ENCODE measurements around the gene CTNNA3. TPM values are rescaled to one million over a fixed set of nuclear protein-coding genes. Genes with fewer than 3 reads are reported as not detected.

The CTNNA3 gene
- total and polyA plus RNA-seq, 12 donors = 2.0 to 213 (median 171) TPM

DNA sequence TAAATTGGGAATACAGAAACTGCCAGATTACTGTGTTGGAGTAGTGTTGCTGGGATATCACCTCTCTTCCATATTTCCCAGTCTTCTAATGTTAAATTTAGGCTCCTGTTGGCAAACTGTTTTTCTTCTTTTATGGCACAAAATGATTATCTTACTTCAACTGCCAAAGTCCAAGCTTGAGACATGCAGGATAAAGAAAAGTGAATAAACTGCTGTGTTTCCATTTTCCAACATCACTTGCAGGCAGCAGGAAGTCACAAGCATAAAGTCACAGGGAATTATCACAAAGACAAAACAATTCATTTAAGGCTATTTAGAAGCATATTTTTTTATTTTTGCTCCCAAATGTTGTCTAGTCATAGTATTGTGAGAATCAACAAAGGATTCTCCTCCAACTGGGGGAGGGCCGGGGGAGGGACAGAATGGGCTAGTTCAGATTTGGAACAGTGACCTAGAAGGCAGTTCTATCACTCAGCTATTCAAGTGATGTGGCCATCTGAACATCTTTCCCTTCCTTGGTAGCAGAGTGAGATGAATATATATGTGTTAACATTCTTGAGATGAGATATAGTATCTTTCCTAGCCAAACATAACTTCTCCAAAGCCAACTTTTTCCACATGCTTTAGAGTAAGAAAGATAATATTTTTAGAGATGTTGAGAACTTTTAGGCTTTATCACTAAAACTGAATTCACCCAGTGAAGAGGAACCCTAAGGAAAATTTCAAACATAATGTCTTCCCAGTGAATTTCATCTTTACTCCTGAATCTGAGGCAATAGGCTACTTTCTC lies 364.7 kb downstream of the CTNNA3 start:
- 50 to 54% methylated on average over 1 of the region's 1 CpG for WGBS, 2 donors
- H3K36me3 ChIP-seq = no peaks in the 10 kb centered on the region
- intact Hi-C loops (cut with DNase I) = no loop called here
- TF ChIP-seq, protein P1, sequence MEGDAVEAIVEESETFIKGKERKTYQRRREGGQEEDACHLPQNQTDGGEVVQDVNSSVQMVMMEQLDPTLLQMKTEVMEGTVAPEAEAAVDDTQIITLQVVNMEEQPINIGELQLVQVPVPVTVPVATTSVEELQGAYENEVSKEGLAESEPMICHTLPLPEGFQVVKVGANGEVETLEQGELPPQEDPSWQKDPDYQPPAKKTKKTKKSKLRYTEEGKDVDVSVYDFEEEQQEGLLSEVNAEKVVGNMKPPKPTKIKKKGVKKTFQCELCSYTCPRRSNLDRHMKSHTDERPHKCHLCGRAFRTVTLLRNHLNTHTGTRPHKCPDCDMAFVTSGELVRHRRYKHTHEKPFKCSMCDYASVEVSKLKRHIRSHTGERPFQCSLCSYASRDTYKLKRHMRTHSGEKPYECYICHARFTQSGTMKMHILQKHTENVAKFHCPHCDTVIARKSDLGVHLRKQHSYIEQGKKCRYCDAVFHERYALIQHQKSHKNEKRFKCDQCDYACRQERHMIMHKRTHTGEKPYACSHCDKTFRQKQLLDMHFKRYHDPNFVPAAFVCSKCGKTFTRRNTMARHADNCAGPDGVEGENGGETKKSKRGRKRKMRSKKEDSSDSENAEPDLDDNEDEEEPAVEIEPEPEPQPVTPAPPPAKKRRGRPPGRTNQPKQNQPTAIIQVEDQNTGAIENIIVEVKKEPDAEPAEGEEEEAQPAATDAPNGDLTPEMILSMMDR (IDR thresholded peaks at IDR 0.05) = no peak
- H3K9me3 ChIP-seq = no peaks in the 10 kb centered on the region
- H3K27ac ChIP-seq = no peak overlapping the region
- no peaks in the 10 kb centered on the region for H3K4me1 ChIP-seq
- no peaks in the 10 kb centered on the region for H3K27me3 ChIP-seq
- ATAC-seq (no peak), DNase-seq (no peak)
- H3K4me3 ChIP-seq = no peak overlapping the region

DNA sequence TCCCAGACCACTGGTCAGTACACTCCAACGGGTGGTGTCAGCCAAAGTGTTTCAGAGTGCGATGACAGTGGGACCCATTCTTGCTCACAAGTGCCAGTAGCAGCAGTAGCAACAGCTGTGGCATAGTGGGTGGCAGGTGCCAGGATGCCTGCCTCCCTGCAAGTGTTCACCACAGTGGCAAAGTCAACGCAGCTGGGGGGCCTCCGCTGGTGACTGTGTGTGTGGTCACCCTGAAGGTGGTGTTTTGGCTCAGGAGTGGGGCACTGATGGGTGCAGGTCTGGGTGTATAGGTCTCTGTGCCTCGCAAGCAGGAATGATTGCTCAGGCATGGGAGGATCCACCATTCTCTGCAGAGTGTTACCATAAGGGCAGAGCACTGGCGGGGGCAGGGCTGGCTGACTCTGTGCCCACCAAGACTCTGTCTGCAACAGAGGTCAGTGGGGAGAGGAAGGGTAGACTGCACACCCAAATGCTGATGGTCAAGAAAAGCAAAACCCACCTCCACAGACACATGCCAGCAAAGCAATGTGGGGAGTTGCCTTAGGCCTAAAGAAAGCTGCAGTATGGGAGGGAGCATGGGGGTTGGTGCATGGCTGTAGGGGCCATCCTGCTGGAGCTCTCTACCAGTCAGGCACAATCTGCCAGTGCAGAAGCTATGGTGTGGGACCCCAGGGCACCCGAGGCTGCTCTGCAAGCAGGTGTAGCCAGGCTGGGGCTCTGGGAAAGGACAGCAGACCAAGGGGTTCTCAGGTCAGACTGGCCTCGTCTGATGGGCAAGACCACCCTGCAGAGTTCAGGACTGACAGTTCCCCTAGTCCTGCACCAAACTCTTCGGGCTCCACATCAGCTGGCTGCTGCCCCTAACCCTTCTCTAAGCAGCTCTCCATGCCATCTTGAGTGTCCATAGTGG lies 368.1 kb downstream of the CTNNA3 start:
- WGBS, 2 donors = 82 to 84% methylated on average over 9 of the region's 9 CpGs
- DNase-seq (no peak), ATAC-seq (peak in 1 of 8 donors; percentile 30)

DNA sequence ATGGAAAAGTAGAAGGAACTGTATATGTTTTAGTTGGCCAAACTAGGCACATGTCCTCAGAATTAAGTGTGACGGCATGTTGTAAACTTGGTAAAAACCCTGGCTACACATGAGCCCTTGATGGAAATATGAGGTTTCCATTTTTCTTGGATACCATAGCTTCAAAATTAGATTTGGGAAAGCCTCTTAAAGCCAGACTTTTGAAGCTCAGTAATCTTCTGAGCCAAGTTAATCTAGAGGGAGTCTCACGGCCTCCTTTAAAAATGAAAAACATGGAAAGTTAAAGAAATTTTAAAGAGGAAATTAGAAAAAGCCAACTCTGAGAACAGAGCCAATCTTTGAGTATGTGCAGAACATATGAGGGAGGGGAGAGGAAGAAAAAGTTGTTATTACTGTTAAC lies 376.0 kb downstream of the CTNNA3 start:
- no peak for ATAC-seq
- WGBS, 2 donors = 50 to 61% methylated on average over 2 of the region's 2 CpGs
- H3K27me3 ChIP-seq = no peaks in the 10 kb centered on the region
- TF ChIP-seq, protein P1 (IDR thresholded peaks at IDR 0.05) = no peak
- H3K4me3 ChIP-seq = no peak overlapping the region
- no peak overlapping the region for H3K27ac ChIP-seq
- peaks cover 0 to 26% (median 8%) of the 10 kb centered on the region in 11 donors for H3K9me3 ChIP-seq
- H3K4me1 ChIP-seq = no peaks in the 10 kb centered on the region
- no peak for DNase-seq
- no peaks in the 10 kb centered on the region for H3K36me3 ChIP-seq
- intact Hi-C loops (cut with DNase I) = no loop called here

More for the DNA sequence above, 368.1 kb downstream of the CTNNA3 start:
- H3K4me1 ChIP-seq = no peaks in the 10 kb centered on the region
- no peaks in the 10 kb centered on the region for H3K27me3 ChIP-seq
- TF ChIP-seq, protein P1 (IDR thresholded peaks at IDR 0.05) = no peak
- no peak overlapping the region for H3K4me3 ChIP-seq
- H3K27ac ChIP-seq = no peak overlapping the region
- no peaks in the 10 kb centered on the region for H3K36me3 ChIP-seq
- H3K9me3 ChIP-seq = peaks cover 0 to 30% (median 8%) of the 10 kb centered on the region in 11 donors
- intact Hi-C loops (cut with DNase I) = no loop called here

DNA sequence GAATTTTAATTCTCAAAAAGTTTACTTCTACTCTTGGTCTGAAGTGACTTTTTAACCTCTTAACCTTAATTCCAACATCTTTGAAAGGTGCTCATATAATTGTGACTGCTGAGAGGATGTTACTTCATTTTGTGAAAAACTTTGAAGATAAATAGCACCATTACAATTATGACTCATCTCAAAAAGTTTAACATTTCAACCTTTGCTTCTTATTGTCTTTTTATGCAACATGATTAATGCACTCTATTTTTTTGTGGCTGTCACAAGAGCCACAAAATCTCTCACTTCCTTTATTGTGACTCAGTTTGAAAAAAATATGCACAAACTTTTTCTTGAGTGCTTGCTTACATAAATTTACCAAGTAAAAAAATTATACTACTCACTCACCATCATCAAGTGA lies 387.1 kb downstream of the CTNNA3 start:
- TF ChIP-seq, protein P1 (IDR thresholded peaks at IDR 0.05) = no peak
- H3K27ac ChIP-seq = no peak overlapping the region
- H3K36me3 ChIP-seq = no peaks in the 10 kb centered on the region
- H3K27me3 ChIP-seq = no peaks in the 10 kb centered on the region
- no peak overlapping the region for H3K4me3 ChIP-seq
- intact Hi-C loops (cut with DNase I) = no loop called here
- H3K4me1 ChIP-seq = peaks cover 0 to 5% (median 0%) of the 10 kb centered on the region in 9 donors
- peaks cover 0 to 4% (median 0%) of the 10 kb centered on the region in 11 donors for H3K9me3 ChIP-seq
- no peak for DNase-seq
- ATAC-seq = no peak
